ENCODE data around the gene PROX2.
A peak's percentile ranks its signal among the peaks of the same experiment; 100 is the strongest.

The PROX2 gene

GRCh38 chr14:74860899-74861733 is 14.8 kb downstream of the PROX2 start:
- no peak overlapping the region; the same call in 1 of the 2 replicates for H3K4me2 ChIP-seq (ENCODE audit: low read length)

GRCh38 chr14:74859757-74860552 is 16.0 kb downstream of the PROX2 start:
- Histone ChIP-seq H3K36me3 (replicated peaks; ENCODE audit: low read depth, low read length) (peaks cover 3% of the 10 kb centered on the region), H3K4me1 (ENCODE audit: low read length) (peaks cover 39% of the 10 kb centered on the region), H3K9me3 (ENCODE audit: insufficient read depth, low read length) (no peaks in the 10 kb centered on the region), H3K4me3 (ENCODE audit: low read length) (0 out of 2 replicates have a peak overlapping the region, but pooled peaks have one; percentile 7), H3K9ac (ENCODE audit: low read length) (peak overlapping the region; percentile 11; the same call in 1 of the 2 replicates), H3K27me3 (ENCODE audit: low read depth, low read length) (no peaks in the 10 kb centered on the region), H3K79me2 (ENCODE audit: low read length) (no peaks in the 10 kb centered on the region), H2AFZ (ENCODE audit: low read depth, low read length) (no peak overlapping the region), H4K20me1 (ENCODE audit: insufficient read depth, low read length) (no peaks in the 10 kb centered on the region), H3K27ac (ENCODE audit: low read length) (no peak overlapping the region), H3K4me2 (ENCODE audit: low read length) (peak overlapping the region; percentile 47)
- TF ChIP-seq EZH2phosphoT487 (IDR thresholded peaks at IDR 0.05; ENCODE audit: low read depth) = no peak
- TF ChIP-seq, protein P1, sequence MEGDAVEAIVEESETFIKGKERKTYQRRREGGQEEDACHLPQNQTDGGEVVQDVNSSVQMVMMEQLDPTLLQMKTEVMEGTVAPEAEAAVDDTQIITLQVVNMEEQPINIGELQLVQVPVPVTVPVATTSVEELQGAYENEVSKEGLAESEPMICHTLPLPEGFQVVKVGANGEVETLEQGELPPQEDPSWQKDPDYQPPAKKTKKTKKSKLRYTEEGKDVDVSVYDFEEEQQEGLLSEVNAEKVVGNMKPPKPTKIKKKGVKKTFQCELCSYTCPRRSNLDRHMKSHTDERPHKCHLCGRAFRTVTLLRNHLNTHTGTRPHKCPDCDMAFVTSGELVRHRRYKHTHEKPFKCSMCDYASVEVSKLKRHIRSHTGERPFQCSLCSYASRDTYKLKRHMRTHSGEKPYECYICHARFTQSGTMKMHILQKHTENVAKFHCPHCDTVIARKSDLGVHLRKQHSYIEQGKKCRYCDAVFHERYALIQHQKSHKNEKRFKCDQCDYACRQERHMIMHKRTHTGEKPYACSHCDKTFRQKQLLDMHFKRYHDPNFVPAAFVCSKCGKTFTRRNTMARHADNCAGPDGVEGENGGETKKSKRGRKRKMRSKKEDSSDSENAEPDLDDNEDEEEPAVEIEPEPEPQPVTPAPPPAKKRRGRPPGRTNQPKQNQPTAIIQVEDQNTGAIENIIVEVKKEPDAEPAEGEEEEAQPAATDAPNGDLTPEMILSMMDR (IDR thresholded peaks at IDR 0.05; ENCODE audit: low read depth, low read length) = no peak

More at GRCh38 chr14:74860899-74861733, 14.8 kb downstream of the PROX2 start:
- no peaks in the 10 kb centered on the region for H3K79me2 ChIP-seq (ENCODE audit: low read length)
- H3K36me3 ChIP-seq (replicated peaks; ENCODE audit: low read depth, low read length) = no peaks in the 10 kb centered on the region
- peaks cover 27% of the 10 kb centered on the region for H3K4me1 ChIP-seq (ENCODE audit: low read length)
- H3K9ac ChIP-seq (ENCODE audit: low read length) = no peak overlapping the region
- H3K4me3 ChIP-seq (ENCODE audit: low read length) = no peak overlapping the region
- H3K27me3 ChIP-seq (ENCODE audit: low read depth, low read length) = no peaks in the 10 kb centered on the region
- no peaks in the 10 kb centered on the region for H4K20me1 ChIP-seq (ENCODE audit: insufficient read depth, low read length)
- H2AFZ ChIP-seq (ENCODE audit: low read depth, low read length) = no peak overlapping the region
- no peak for TF ChIP-seq EZH2phosphoT487 (IDR thresholded peaks at IDR 0.05; ENCODE audit: low read depth)
- TF ChIP-seq, protein P1 (IDR thresholded peaks at IDR 0.05; ENCODE audit: low read depth, low read length) = peak; percentile 90
- H3K27ac ChIP-seq (ENCODE audit: low read length) = no peak overlapping the region
- no peaks in the 10 kb centered on the region for H3K9me3 ChIP-seq (ENCODE audit: insufficient read depth, low read length)

DNA sequence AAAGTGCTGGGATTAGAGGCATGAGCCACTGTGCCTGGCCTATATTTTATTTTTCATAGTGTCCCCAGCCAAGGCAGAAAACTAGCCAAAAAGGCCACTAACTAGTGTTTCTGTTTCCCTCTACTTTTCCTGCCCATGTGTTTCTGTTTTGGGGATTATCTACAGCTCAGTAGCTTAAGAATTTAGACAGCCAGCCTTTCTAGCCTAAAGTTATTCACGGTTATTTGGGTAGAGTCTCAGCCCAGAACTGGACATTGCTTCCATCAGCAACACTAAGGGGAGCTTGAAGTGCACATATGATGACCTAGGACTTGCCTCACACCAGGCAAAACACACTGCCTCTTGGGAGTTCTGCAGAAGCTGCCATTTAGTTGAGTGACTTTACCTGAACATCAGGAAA is 17.9 kb downstream of the PROX2 start:
- Histone ChIP-seq H3K9ac (ENCODE audit: low read length) (no peak overlapping the region), H3K9me3 (ENCODE audit: insufficient read depth, low read length) (no peaks in the 10 kb centered on the region), H2AFZ (ENCODE audit: low read depth, low read length) (no peak overlapping the region), H3K4me3 (ENCODE audit: low read length) (no peak overlapping the region), H3K27me3 (ENCODE audit: low read depth, low read length) (no peaks in the 10 kb centered on the region), H3K4me2 (ENCODE audit: low read length) (no peak overlapping the region), H4K20me1 (ENCODE audit: insufficient read depth, low read length) (no peaks in the 10 kb centered on the region), H3K4me1 (ENCODE audit: low read length) (peaks cover 43% of the 10 kb centered on the region), H3K27ac (ENCODE audit: low read length) (no peak overlapping the region), H3K36me3 (replicated peaks; ENCODE audit: low read depth, low read length) (peaks cover 3% of the 10 kb centered on the region), H3K79me2 (ENCODE audit: low read length) (no peaks in the 10 kb centered on the region)
- TF ChIP-seq, protein P1 (IDR thresholded peaks at IDR 0.05; ENCODE audit: low read depth, low read length) = no peak
- TF ChIP-seq EZH2phosphoT487 (IDR thresholded peaks at IDR 0.05; ENCODE audit: low read depth) = no peak

DNA sequence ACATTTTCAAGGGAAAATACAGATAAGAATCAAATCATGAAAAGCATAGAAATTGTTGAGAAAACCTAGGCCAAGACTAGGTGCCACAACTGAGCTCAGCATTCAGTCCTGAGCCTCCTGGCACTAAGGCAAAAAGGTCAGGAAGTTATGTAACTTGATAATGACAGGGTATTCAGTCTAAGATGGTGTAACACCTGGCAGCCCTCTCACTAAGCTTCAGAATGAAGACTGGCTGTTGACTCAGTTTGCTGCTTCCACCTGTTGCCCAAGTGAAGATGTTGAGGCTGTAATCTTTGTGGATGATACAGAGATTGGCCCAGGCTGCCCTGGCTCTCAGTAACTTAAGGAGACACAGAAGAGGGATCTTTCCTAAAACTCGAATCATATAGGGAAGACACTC is 19.6 kb downstream of the PROX2 start:
- no peak overlapping the region for H3K4me3 ChIP-seq (ENCODE audit: low read length)
- peaks cover 43% of the 10 kb centered on the region for H3K4me1 ChIP-seq (ENCODE audit: low read length)
- H4K20me1 ChIP-seq (ENCODE audit: insufficient read depth, low read length) = no peaks in the 10 kb centered on the region
- H3K79me2 ChIP-seq (ENCODE audit: low read length) = no peaks in the 10 kb centered on the region
- H2AFZ ChIP-seq (ENCODE audit: low read depth, low read length) = no peak overlapping the region
- H3K9ac ChIP-seq (ENCODE audit: low read length) = no peak overlapping the region
- no peak overlapping the region for H3K27ac ChIP-seq (ENCODE audit: low read length)
- H3K4me2 ChIP-seq (ENCODE audit: low read length) = peak overlapping the region; percentile 57
- H3K9me3 ChIP-seq (ENCODE audit: insufficient read depth, low read length) = no peaks in the 10 kb centered on the region
- no peaks in the 10 kb centered on the region for H3K27me3 ChIP-seq (ENCODE audit: low read depth, low read length)
- H3K36me3 ChIP-seq (replicated peaks; ENCODE audit: low read depth, low read length) = peaks cover 3% of the 10 kb centered on the region
- TF ChIP-seq EZH2phosphoT487 (IDR thresholded peaks at IDR 0.05; ENCODE audit: low read depth) = no peak
- TF ChIP-seq, protein P1 (IDR thresholded peaks at IDR 0.05; ENCODE audit: low read depth, low read length) = no peak
